ENCODE measurements around the gene TMEM203. TPM values are rescaled to one million over a fixed set of nuclear protein-coding genes. Genes with fewer than 3 reads are reported as not detected.

TMEM203 gene
- total RNA-seq, 1 experiment from 2014 or later: 35.5 TPM

DNA sequence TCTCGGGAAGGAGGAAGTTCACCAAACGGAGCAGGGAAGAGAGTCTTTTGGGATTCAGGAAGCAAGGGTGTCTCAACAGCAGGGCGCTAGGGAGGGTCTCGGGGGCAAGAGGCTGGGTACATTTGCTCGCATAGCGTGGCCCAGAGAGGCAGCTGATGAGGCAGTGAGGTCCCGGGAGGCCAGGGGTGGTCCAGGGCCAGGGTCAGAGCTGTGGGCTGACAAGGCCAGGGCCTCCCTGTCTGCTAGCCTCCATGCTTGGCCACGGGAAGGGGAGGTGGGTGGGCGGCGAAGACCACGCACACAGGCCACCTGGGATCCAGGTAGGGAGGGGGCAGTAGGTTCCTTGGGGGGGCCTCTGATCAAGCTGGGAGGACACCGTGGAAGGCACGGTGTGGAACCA lies 6.1 kb upstream of the TMEM203 start:
- H3K79me2 ChIP-seq (ENCODE audit: insufficient read depth, low read length): no peaks in the 10 kb centered on the region
- H2BK5ac ChIP-seq (ENCODE audit: insufficient read length, low read length): no peak overlapping the region
- H2AK5ac ChIP-seq (ENCODE audit: insufficient read length, low read length): no peak overlapping the region
- no peak overlapping the region for H4K8ac ChIP-seq (replicated peaks; ENCODE audit: insufficient read length, low read depth, low read length)
- H4K91ac ChIP-seq (ENCODE audit: insufficient read length, low read depth, low read length): no peak overlapping the region
- H3K27ac Mint-ChIP-seq: no peak overlapping the region
- no peaks in the 10 kb centered on the region for H3K9me3 Mint-ChIP-seq
- H3K4me2 ChIP-seq (ENCODE audit: insufficient read depth, insufficient read length, low read length): no peak overlapping the region
- no peak overlapping the region for H4K5ac ChIP-seq (ENCODE audit: insufficient read length, low read depth, low read length)
- no peaks in the 10 kb centered on the region for H3K23me2 ChIP-seq (ENCODE audit: insufficient read length, low read depth, low read length, poor library complexity, severe bottlenecking)
- H3K4me3 Mint-ChIP-seq: no peak overlapping the region
- H3K27me3 ChIP-seq (ENCODE audit: insufficient read depth, low read length): no peaks in the 10 kb centered on the region
- H2AFZ ChIP-seq (ENCODE audit: low read length): no peak overlapping the region
- no peaks in the 10 kb centered on the region for H3K27me3 Mint-ChIP-seq (ENCODE audit: low read depth)
- no peaks in the 10 kb centered on the region for H3K4me1 ChIP-seq (ENCODE audit: insufficient read depth, low read length)
- H2BK120ac ChIP-seq (ENCODE audit: low read depth, low read length, poor library complexity, severe bottlenecking): no peak overlapping the region
- H3K27ac ChIP-seq (ENCODE audit: insufficient read length, low read depth, low read length): no peak overlapping the region
- H3K18ac ChIP-seq (ENCODE audit: insufficient read length, low read depth, low read length): no peak overlapping the region
- H3K36me3 Mint-ChIP-seq (ENCODE audit: insufficient read depth in 1 of 3, low read depth in 3 of 3): peaks cover 11 to 47% (median 42%) of the 10 kb centered on the region in 3 experiments; a peak in 6 of 7 replicates
- no peak overlapping the region for H2BK15ac ChIP-seq (ENCODE audit: low read depth, low read length)
- no peak overlapping the region for H3T11ph ChIP-seq (ENCODE audit: low read length)
- no peak overlapping the region for H3K23ac ChIP-seq (ENCODE audit: insufficient read length, low read depth, low read length)
- H3K4me1 Mint-ChIP-seq: peaks cover 3 to 8% of the 10 kb centered on the region in 2 experiments
- DNase-seq: no peak
- H3K9me3 ChIP-seq (ENCODE audit: control insufficient read depth, low read depth, low read length): no peaks in the 10 kb centered on the region
- no CpG with 5 or more reads among the region's 13 CpGs for WGBS (ENCODE audit: extremely low coverage, insufficient read length, low lambda C conversion rate)
- H3K9ac ChIP-seq (ENCODE audit: extremely low read depth, insufficient read length, low read length): no peak overlapping the region
- H3K79me1 ChIP-seq (ENCODE audit: insufficient read depth, low read depth, low read length, poor library complexity, severe bottlenecking): peaks cover 7% of the 10 kb centered on the region
- TF ChIP-seq, protein P1, sequence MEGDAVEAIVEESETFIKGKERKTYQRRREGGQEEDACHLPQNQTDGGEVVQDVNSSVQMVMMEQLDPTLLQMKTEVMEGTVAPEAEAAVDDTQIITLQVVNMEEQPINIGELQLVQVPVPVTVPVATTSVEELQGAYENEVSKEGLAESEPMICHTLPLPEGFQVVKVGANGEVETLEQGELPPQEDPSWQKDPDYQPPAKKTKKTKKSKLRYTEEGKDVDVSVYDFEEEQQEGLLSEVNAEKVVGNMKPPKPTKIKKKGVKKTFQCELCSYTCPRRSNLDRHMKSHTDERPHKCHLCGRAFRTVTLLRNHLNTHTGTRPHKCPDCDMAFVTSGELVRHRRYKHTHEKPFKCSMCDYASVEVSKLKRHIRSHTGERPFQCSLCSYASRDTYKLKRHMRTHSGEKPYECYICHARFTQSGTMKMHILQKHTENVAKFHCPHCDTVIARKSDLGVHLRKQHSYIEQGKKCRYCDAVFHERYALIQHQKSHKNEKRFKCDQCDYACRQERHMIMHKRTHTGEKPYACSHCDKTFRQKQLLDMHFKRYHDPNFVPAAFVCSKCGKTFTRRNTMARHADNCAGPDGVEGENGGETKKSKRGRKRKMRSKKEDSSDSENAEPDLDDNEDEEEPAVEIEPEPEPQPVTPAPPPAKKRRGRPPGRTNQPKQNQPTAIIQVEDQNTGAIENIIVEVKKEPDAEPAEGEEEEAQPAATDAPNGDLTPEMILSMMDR (conservative IDR thresholded peaks at IDR 0.05): no peak
- no peaks in the 10 kb centered on the region for H4K20me1 ChIP-seq (ENCODE audit: control insufficient read depth, insufficient read depth, insufficient read length)
- H3K56ac ChIP-seq (ENCODE audit: insufficient read length, low read depth, low read length): no peak overlapping the region
- H2BK12ac ChIP-seq (ENCODE audit: insufficient read length, low read depth, low read length): no peak overlapping the region
- no peak overlapping the region for H3K4ac ChIP-seq (ENCODE audit: low read depth, low read length)
- no peak overlapping the region for H2BK20ac ChIP-seq (ENCODE audit: low read depth, low read length, poor library complexity, severe bottlenecking)
- H3K14ac ChIP-seq (ENCODE audit: insufficient read depth, low read length): no peak overlapping the region
